ENCODE results near the gene HES6. TPM values are rescaled to one million over a fixed set of nuclear protein-coding genes. Genes with fewer than 3 reads are reported as not detected.

Gene HES6
- total RNA-seq, 4 donors from 2014 or later: 3.8 to 19.5 (median 12.2) TPM

- no peak for ATAC-seq
- Histone ChIP-seq H3K27me3 (no peaks in the 10 kb centered on the region), H3K4me1 (no peaks in the 10 kb centered on the region), H3K4me3 (no peak overlapping the region), H3K9me3 (no peaks in the 10 kb centered on the region), H3K36me3 (peaks cover 0 to 100% of the 10 kb centered on the region in 2 donors), H3K27ac (no peak overlapping the region)
- TF ChIP-seq POLR2A (IDR thresholded peaks at IDR 0.05): no peak
- TF ChIP-seq POLR2AphosphoS5 (IDR thresholded peaks at IDR 0.05): no peak
- WGBS, 2 donors (ENCODE audit: low coverage in 1 of 2): 87 to 88% methylated on average over 8 to 11 of the region's 35 CpGs
These were observed 13.2 kb upstream of the HES6 start for GRCh38 chr2:238252766-238253630.

- H3K4me1 ChIP-seq: no peaks in the 10 kb centered on the region
- 93% methylated on average over 6 of the region's 11 CpGs; no CpG with 5 or more reads in 1 of the 2 donors for WGBS, 2 donors (ENCODE audit: low coverage in 1 of 2)
- TF ChIP-seq POLR2A (IDR thresholded peaks at IDR 0.05) (no peak), POLR2AphosphoS5 (IDR thresholded peaks at IDR 0.05) (no peak), CTCF (IDR thresholded peaks at IDR 0.05) (no peak), EP300 (IDR thresholded peaks at IDR 0.05) (no peak)
- H3K27ac ChIP-seq: no peak overlapping the region
- no peaks in the 10 kb centered on the region for H3K27me3 ChIP-seq
- ATAC-seq: no peak
- H3K4me3 ChIP-seq: no peak overlapping the region
- H3K36me3 ChIP-seq: peaks cover 0 to 100% of the 10 kb centered on the region in 2 donors
- H3K9me3 ChIP-seq: no peaks in the 10 kb centered on the region
These were observed 12.1 kb upstream of the HES6 start for GRCh38 chr2:238251986-238252385.

GRCh38 chr2:238251331-238251730, 11.5 kb upstream of the HES6 start:
- no peak for ATAC-seq
- Histone ChIP-seq H3K4me1 (no peaks in the 10 kb centered on the region), H3K9me3 (no peaks in the 10 kb centered on the region), H3K27me3 (no peaks in the 10 kb centered on the region), H3K36me3 (peaks cover 0 to 100% of the 10 kb centered on the region in 2 donors), H3K4me3 (no peak overlapping the region), H3K27ac (no peak overlapping the region)
- TF ChIP-seq CTCF (IDR thresholded peaks at IDR 0.05) (no peak), POLR2A (IDR thresholded peaks at IDR 0.05) (no peak), EP300 (IDR thresholded peaks at IDR 0.05) (no peak), POLR2AphosphoS5 (IDR thresholded peaks at IDR 0.05) (no peak)
- 80 to 90% methylated on average over 1 to 2 of the region's 12 CpGs for WGBS, 2 donors (ENCODE audit: low coverage in 1 of 2)

GRCh38 chr2:238250896-238251295, 11.1 kb upstream of the HES6 start:
- H3K36me3 ChIP-seq: peaks cover 0 to 100% of the 10 kb centered on the region in 2 donors
- WGBS, 2 donors (ENCODE audit: low coverage in 1 of 2): 76 to 100% methylated on average over 1 to 2 of the region's 7 CpGs

More at GRCh38 chr2:238250896-238251295, 11.1 kb upstream of the HES6 start:
- TF ChIP-seq POLR2A (IDR thresholded peaks at IDR 0.05): no peak
- TF ChIP-seq POLR2AphosphoS5 (IDR thresholded peaks at IDR 0.05): no peak
- TF ChIP-seq CTCF (IDR thresholded peaks at IDR 0.05): no peak
- TF ChIP-seq EP300 (IDR thresholded peaks at IDR 0.05): no peak
- H3K4me3 ChIP-seq: no peak overlapping the region
- no peak overlapping the region for H3K27ac ChIP-seq
- no peak for ATAC-seq
- H3K27me3 ChIP-seq: no peaks in the 10 kb centered on the region
- no peaks in the 10 kb centered on the region for H3K4me1 ChIP-seq
- no peaks in the 10 kb centered on the region for H3K9me3 ChIP-seq

Measured in gastroesophageal sphincter (tissue), 4 donors.